Osteocyte (in vitro differentiated cells): ENCODE measurements around the gene FBH1. TPM values are rescaled to one million over a fixed set of nuclear protein-coding genes. Genes with fewer than 3 reads are reported as not detected.

Experiments
- DNase-seq: peaks from one replicate; pipeline ENCODE4 v3.0.0; 2021; ENCODE audit warnings: mixed read lengths; ENCODE audit not compliant: unreplicated experiment; ENCODE audit errors: extremely low spot score
- H3K27ac Mint-ChIP-seq: one replicate; pipeline ENCODE4 v1.8.0; 2021; ENCODE audit warnings: mild to moderate bottlenecking, mixed read lengths; ENCODE audit not compliant: unreplicated experiment
- H3K27me3 Mint-ChIP-seq: one replicate; pipeline ENCODE4 v1.8.0; 2021; ENCODE audit warnings: mixed read lengths; ENCODE audit not compliant: unreplicated experiment
- H3K36me3 Mint-ChIP-seq: one replicate; pipeline ENCODE4 v1.8.0; 2021; ENCODE audit warnings: mixed read lengths; ENCODE audit not compliant: unreplicated experiment
- H3K4me1 Mint-ChIP-seq: one replicate; pipeline ENCODE4 v1.8.0; 2021; ENCODE audit warnings: mixed read lengths; ENCODE audit not compliant: unreplicated experiment
- H3K4me3 Mint-ChIP-seq: one replicate; pipeline ENCODE4 v1.8.0; 2021; ENCODE audit warnings: mild to moderate bottlenecking, moderate library complexity, mixed read lengths; ENCODE audit not compliant: unreplicated experiment
- H3K9me3 Mint-ChIP-seq: one replicate; pipeline ENCODE4 v1.8.0; 2021; ENCODE audit warnings: mixed read lengths; ENCODE audit not compliant: unreplicated experiment
- CTCF ChIP-seq: fragments of 200-600 bp; sonication (generic); IDR thresholded peaks from 2 replicates; pipeline ENCODE4 v1.5.0; 2021; ENCODE audit warnings: antibody characterized with exemption, mild to moderate bottlenecking, moderate library complexity
- total RNA-seq: library from RNA; stranded (reverse); gene quantifications from 2 replicates; pipeline ENCODE4 v1.2.1, GENCODE V29; 2021

Gene FBH1
- total RNA-seq, 1 donor from 2014 or later, result 86.1 TPM

DNA sequence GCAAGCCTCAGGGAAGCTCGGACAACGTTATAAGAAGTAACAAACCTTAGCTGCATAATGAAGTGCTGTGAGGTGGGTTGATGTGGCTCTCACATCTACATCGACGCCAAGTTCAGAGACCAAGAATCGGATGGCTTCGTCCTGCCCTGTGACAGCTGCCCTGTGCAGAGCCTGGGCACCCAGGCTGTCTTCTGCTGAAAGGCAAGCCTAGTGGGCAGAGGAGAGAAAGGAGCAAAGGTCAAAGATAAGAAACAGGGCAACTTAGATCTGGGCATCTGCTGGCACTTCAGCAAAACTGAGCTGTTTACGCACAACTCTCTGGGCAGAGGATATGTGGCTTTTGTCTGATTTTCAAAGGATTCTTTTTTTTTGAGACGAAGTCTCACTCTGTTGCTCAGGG lies 7.1 kb upstream of the FBH1 start:
- Mint-ChIP-seq H3K4me1 (peaks cover 7% of the 10 kb centered on the region), H3K36me3 (peaks cover 41% of the 10 kb centered on the region), H3K4me3 (no peak overlapping the region), H3K27ac (no peak overlapping the region), H3K27me3 (no peaks in the 10 kb centered on the region), H3K9me3 (no peaks in the 10 kb centered on the region)
- TF ChIP-seq CTCF, result no peak
- no peak for DNase-seq

DNA sequence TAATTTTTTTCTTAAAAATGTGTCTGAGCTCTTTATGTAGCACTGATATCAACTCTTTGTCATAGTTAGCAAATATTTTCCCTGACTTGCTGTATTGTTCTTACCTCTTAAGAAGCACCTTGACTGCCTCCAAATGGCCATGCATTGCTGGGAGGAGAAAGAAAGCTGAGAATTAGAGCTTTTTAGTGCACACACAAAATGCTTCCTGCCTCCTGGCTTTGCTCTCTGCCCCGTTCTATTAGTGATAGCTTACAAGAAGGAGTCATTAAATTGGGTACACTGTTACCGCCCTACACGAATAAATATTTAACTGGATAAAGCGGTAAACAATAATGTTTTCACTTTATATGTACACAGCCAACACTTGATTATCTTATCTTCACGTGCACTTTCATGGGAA lies 4.4 kb upstream of the FBH1 start:
- peaks cover 17% of the 10 kb centered on the region for H3K4me1 Mint-ChIP-seq
- DNase-seq, result no peak

DNA sequence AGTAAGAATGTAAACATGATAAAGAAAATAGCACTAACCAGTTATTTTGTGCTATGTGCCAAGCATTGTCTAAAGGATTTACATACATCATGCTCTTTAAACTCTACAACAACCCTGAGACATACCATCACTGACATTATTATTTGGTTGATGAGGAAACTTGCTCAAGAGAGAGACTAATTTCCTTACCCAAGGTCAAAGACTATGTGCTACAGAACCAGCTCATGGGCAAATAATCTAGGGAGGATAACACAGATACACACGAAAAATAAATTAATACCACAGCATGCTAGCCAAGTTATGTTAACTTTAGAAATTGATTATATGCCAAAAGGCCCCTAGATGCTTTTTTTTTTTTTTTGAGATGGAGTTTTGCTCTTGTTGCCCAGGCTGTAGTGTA lies 3.0 kb upstream of the FBH1 start:
- no peak for TF ChIP-seq CTCF

More for the DNA sequence above, 4.4 kb upstream of the FBH1 start:
- Mint-ChIP-seq H3K27ac (no peak overlapping the region), H3K4me3 (no peak overlapping the region), H3K36me3 (peaks cover 35% of the 10 kb centered on the region), H3K27me3 (no peaks in the 10 kb centered on the region), H3K9me3 (no peaks in the 10 kb centered on the region)
- no peak for TF ChIP-seq CTCF

DNA sequence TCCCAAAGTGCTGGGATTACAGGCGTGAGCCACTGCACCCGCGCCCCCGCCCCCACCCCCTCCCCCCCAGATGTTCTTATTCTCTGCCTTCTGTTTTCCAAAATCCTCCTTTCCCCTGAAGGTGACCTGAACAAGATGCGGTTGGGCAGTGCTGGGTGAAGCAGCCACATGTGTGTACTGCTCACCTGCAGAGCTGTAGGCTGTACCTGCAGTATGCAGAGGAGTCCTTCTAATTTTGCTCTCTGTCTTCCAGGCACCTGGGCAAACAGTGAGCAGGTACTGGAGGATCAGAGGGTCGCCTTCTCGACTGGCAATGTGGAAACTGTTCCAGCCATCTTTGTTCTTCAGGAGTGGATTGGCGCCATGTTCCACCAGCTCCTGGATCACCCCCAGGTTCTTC lies 2.4 kb upstream of the FBH1 start:
- no peak for DNase-seq
- Mint-ChIP-seq H3K4me3 (peak overlapping the region; percentile 10), H3K27ac (no peak overlapping the region), H3K27me3 (no peaks in the 10 kb centered on the region), H3K36me3 (peaks cover 28% of the 10 kb centered on the region), H3K4me1 (peaks cover 37% of the 10 kb centered on the region), H3K9me3 (no peaks in the 10 kb centered on the region)
- TF ChIP-seq CTCF, result no peak

More for the DNA sequence above, 3.0 kb upstream of the FBH1 start:
- Mint-ChIP-seq H3K4me1 (peaks cover 31% of the 10 kb centered on the region), H3K9me3 (no peaks in the 10 kb centered on the region), H3K27ac (no peak overlapping the region), H3K36me3 (peaks cover 33% of the 10 kb centered on the region), H3K4me3 (no peak overlapping the region), H3K27me3 (no peaks in the 10 kb centered on the region)
- no peak for DNase-seq

GRCh38 chr10:5888351-5888750 lies 1.7 kb upstream of the FBH1 start:
- TF ChIP-seq CTCF, result no peak
- Mint-ChIP-seq H3K9me3 (no peaks in the 10 kb centered on the region), H3K27me3 (no peaks in the 10 kb centered on the region), H3K4me1 (peaks cover 40% of the 10 kb centered on the region), H3K4me3 (peak overlapping the region; percentile 89), H3K27ac (peak overlapping the region; percentile 62), H3K36me3 (peaks cover 22% of the 10 kb centered on the region)
- no peak for DNase-seq
